GM10266 (cell line): Measurements from ENCODE around the gene INTS3.

Source experiments
- DNase-seq: peaks from one replicate; pipeline ENCODE4 v3.0.0; 2012; ENCODE audit errors: extremely low spot score
- TF ChIP-seq, protein P1 (sequence below): IDR thresholded peaks from 2 replicates; pipeline ENCODE4 v1.5.1; 2012; ENCODE audit warnings: mild to moderate bottlenecking, low read depth; ENCODE audit not compliant: control insufficient read depth, insufficient read depth; ENCODE audit errors: missing control alignments

Gene INTS3

DNA sequence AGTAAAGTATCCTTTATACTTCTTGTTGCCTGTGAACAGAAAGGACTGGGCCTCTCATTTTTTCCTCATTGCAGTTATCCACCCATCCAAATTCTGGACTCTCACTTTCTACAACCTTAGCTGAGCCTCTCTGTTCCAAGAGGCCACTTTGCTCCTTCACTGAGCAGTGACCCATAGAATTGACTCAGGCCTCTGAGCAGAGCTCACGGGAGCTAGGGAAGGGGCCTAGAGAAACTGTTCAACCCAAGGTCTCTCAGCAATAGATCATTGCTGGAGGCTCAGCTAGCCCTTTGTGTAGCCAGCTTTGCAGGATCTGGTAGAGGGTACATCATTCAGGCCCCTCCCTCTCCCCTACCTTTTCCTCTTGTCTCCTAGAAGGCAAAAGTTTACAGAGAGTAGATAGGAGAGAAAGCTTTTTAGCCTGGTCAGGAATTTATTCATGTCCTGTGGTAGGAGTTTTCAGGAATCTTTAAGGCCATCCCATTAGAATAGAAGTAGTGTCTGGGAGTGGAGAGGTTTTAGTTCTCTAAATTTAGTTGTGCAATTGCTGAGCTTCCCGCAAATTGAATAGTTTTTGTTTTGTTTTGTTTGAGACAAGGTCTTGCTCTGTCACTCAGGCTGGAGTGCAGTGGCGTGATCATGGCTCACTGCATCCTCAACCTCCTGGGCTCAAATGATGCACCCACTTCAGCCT lies 6.7 kb downstream of the INTS3 start:
- no peak for DNase-seq
- TF ChIP-seq, protein P1, sequence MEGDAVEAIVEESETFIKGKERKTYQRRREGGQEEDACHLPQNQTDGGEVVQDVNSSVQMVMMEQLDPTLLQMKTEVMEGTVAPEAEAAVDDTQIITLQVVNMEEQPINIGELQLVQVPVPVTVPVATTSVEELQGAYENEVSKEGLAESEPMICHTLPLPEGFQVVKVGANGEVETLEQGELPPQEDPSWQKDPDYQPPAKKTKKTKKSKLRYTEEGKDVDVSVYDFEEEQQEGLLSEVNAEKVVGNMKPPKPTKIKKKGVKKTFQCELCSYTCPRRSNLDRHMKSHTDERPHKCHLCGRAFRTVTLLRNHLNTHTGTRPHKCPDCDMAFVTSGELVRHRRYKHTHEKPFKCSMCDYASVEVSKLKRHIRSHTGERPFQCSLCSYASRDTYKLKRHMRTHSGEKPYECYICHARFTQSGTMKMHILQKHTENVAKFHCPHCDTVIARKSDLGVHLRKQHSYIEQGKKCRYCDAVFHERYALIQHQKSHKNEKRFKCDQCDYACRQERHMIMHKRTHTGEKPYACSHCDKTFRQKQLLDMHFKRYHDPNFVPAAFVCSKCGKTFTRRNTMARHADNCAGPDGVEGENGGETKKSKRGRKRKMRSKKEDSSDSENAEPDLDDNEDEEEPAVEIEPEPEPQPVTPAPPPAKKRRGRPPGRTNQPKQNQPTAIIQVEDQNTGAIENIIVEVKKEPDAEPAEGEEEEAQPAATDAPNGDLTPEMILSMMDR = no peak

DNA sequence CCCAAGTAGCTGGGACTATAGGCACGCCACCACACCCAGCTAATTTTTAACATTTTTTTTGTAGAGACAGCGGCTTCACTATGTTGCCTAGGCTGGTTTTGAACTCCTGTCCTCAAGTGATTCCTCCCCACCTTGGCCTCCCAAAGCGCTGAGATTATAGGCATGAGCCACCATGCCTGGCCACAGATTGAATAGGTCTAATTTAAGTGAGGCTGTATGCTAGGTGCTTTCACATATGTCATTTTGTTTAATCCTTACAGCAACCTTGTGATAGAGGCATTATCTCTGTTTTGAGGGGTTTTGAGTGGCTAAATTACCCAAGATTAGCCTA lies 7.2 kb downstream of the INTS3 start:
- no peak for DNase-seq
- TF ChIP-seq, protein P1 = no peak

DNA sequence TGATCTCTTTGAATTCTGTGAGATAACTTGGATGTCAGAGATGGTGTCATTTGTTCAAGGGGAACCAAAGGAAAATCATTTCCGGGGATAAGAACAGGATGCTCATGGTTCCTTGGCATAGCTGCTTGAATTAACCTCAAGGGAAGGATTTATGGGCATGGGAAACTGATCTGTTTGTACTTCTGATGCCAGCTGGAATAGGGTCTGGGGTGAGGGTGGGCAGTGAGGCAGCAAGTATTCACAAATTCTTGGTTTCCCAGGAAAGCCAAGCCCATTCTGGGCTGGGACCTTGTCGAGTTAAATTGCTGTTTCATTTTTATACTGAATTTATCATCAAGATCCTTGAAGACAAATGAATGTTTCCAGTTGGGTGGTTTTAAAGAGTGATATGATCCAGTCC lies 14.1 kb downstream of the INTS3 start:
- TF ChIP-seq, protein P1 = no peak
- no peak for DNase-seq

DNA sequence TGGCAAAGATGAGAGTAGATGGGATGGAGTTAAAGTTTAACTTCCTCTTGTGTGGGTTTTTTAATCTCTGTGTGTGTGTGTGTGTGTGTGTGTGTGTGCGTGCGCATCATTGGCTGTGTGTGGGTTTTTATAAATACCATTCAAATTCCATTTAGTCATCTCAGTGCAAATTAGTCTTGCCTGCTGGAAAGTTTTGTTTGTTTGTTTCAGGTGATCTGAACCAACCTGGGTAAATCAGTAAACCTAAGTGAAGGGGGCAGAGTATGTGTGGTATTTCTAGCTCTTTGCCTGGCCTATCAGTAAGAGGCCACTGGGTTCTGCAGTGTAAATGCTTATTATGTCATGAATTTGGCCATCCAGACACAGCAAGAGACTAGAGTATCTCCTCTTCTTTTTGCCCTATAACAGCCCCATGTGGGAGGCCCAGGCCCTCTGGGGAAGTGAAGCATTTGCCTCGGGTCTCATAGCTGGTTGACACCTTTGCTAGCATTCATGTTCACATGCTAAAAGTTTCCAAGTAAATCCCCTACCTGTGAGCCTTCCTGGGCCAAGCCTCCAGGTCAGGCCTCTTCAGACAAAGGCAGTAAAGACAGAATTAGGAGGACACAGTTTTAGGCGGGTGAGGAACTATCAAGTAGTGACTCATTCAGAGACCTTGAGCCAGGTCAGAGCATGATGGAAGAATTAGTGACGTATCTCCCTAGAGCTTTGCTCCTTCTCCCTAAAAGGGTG lies 14.7 kb downstream of the INTS3 start:
- TF ChIP-seq, protein P1 = no peak
- peak; percentile 33 for DNase-seq

DNA sequence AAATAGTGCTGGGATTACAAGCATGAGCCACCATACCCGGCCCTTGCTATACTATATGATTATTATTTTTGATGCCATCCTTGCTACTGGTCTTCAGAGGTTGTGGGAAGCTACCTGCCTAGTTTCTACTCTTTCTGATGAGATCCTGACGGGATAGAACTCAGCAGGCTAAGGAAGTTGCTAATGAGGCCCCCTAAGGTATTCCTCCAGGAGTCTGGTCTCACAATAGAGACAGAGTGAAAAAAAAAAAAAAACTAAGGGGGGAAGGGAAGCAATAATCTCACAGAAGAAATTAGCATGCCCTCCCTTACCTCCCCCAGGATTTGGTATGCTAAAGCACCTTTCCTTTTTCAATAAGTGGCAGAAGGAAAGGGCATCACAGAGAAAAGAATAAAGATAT lies 17.6 kb downstream of the INTS3 start:
- TF ChIP-seq, protein P1 = no peak
- no peak for DNase-seq

DNA sequence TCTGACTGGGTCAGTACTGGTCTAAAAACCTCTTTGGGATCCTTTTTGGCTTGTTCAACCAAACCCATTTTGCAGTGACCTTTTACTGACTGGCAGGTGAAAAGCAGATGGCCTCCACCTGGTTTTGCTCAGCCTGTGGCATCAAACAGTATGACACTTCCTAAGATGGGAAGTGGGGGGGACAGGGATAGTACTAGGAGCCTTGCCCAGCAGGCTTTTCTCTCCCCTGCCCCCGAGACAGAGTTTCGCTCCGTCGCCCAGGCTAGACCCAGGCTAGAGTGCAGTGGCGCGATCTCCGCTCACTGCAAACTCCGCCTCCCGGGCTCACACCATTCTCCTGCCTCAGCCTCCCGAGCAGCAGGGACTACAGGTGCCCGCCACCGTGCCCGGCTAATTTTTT lies 18.3 kb downstream of the INTS3 start:
- TF ChIP-seq, protein P1 = no peak
- no peak for DNase-seq

DNA sequence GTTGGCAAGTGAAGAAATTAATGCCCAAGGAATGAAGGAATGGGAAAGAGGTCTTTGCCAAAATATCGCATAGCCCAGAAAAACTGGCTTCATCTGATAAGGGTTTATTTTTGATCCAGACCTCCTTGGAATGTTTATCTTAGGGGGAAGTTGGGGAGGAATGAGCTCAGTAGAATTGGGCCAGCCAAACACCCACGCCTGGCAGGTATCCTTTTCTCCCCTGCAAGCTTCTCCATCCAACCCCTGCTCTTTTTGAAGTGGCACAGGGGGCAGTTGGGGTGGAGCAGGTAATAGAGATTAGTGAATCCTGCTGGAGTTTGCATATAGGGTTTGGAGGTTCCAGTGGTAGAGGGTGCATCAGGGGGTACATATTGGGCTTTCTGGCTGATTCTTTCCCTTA lies 21.1 kb downstream of the INTS3 start:
- no peak for DNase-seq
- TF ChIP-seq, protein P1 = no peak
